K562 (cell line): ENCODE data around the gene NUFIP2. TPM values are rescaled to one million over a fixed set of nuclear protein-coding genes. Genes with fewer than 3 reads are reported as not detected.
A peak's percentile ranks its signal among the peaks of the same experiment; 100 is the strongest.

Experiments
- ATAC-seq: fragments of 200-7000 bp; cut with Tn5 transposase; 3 replicates; pipeline ENCODE4 v1.9.1; 2020; ENCODE audit warnings: moderate library complexity
- BruUV-seq: library from RNA; stranded (reverse); fragments of 400-500 nt; replicated peaks from 2 replicates; lab custom pipeline; 2021; lab: Mats Ljungman, UMichigan
- CTCF ChIA-PET: fragments of 300-600 bp; formaldehyde crosslinking; extraction: SDS; loops from one replicate; lab custom pipeline; 2021; ENCODE audit warnings: low intra/inter-chr PET ratio; lab: Yijun Ruan, JAX
- POLR2A ChIA-PET: fragments of 300-600, 350-650 bp; sonication (Branson Sonifier 250); formaldehyde crosslinking; extraction: SDS; loops from one replicate; lab custom pipeline; 2021; ENCODE audit warnings: antibody characterized with exemption, inconsistent platforms; lab: Yijun Ruan, JAX
- DNase-seq, 4 experiments: peaks; one replicate each; pipeline versions ENCODE4 v3.0.0 to v3.0.0-alpha.2; 2011 to 2018; ENCODE audit warnings: low spot score in 3 of 4, mixed read lengths in 3 of 4; ENCODE audit errors: extremely low read depth in 1 of 4
- FAIRE-seq: peaks from 2 replicates; lab custom pipeline; 2011; peaks lifted over from hg19 to GRCh38; lab: Jason Lieb, UNC
- H2AFZ ChIP-seq: 2 replicates; pipeline ENCODE4 v1.6.0; 2011; ENCODE audit warnings: low read depth, low read length, control low read depth, inconsistent platforms
- H3K27ac ChIP-seq: fragments of 200-600 bp; 3 replicates; pipeline ENCODE4 v1.8.0; 2011; ENCODE audit warnings: low read depth, mild to moderate bottlenecking, control low read depth, inconsistent platforms, low read length, moderate library complexity, mixed read lengths; ENCODE audit errors: extremely low read depth
- H3K27me3 ChIP-seq, 2 experiments: fragments of 300-600 bp in 1 of 2; 2 replicates in 1 of 2; 3 replicates in 1 of 2; pipeline versions ENCODE4 v1.6.0 to v1.8.0; 2011; ENCODE audit warnings: inconsistent platforms in 2 of 2, low read length in 2 of 2, mild to moderate bottlenecking in 1 of 2, mixed read lengths in 1 of 2, moderate library complexity in 1 of 2; ENCODE audit not compliant: control insufficient read depth in 2 of 2, insufficient read depth in 2 of 2
- H3K36me3 ChIP-seq: fragments of 300-600 bp; 3 replicates; pipeline ENCODE4 v1.8.0; 2011; ENCODE audit warnings: mild to moderate bottlenecking, low read length, inconsistent platforms; ENCODE audit not compliant: control insufficient read depth, insufficient read depth
- H3K4me1 ChIP-seq, 2 experiments: fragments of 200-600 bp in 1 of 2; replicated peaks in 1 of 2; 2 replicates in 1 of 2; 3 replicates in 1 of 2; pipeline versions ENCODE4 v1.5.1 to v1.8.0; 2011; ENCODE audit warnings: inconsistent platforms in 2 of 2, low read length in 2 of 2, mild to moderate bottlenecking in 1 of 2, mixed read lengths in 1 of 2, moderate library complexity in 1 of 2; ENCODE audit not compliant: control insufficient read depth in 2 of 2, insufficient read depth in 2 of 2
- H3K4me2 ChIP-seq: 2 replicates; pipeline ENCODE4 v1.6.1; 2011; ENCODE audit warnings: low read length, control low read depth, inconsistent platforms, mixed read lengths; ENCODE audit not compliant: insufficient read depth
- H3K4me3 ChIP-seq: fragments of 200-600 bp; sonication (generic), shearing (Covaris generic); 2 replicates; pipeline ENCODE4 v1.5.1; 2016; ENCODE audit warnings: control low read depth, inconsistent platforms
- H3K79me2 ChIP-seq: fragments of 200-600 bp; 3 replicates; pipeline ENCODE4 v1.8.0; 2011; ENCODE audit warnings: low read length, inconsistent platforms; ENCODE audit not compliant: control insufficient read depth, insufficient read depth
- H3K9ac ChIP-seq, 2 experiments: 2 replicates each; pipeline versions ENCODE4 v1.6.0 to v1.6.1; 2011; ENCODE audit warnings: low read depth in 2 of 2, low read length in 2 of 2, control low read depth in 1 of 2, inconsistent platforms in 1 of 2, mild to moderate bottlenecking in 1 of 2, mixed read lengths in 1 of 2; ENCODE audit not compliant: insufficient read depth in 1 of 2
- H3K9me1 ChIP-seq: one replicate; pipeline ENCODE4 v1.6.0; 2011; ENCODE audit warnings: inconsistent platforms, mild to moderate bottlenecking, low read length, moderate library complexity; ENCODE audit not compliant: control insufficient read depth, insufficient read depth
- H3K9me3 ChIP-seq: replicated peaks from 2 replicates; pipeline ENCODE4 v1.5.1; 2011; ENCODE audit warnings: low read depth, low read length, inconsistent platforms; ENCODE audit not compliant: control insufficient read depth, insufficient read depth
- H4K20me1 ChIP-seq: replicated peaks from 2 replicates; pipeline ENCODE4 v1.6.1; 2011; ENCODE audit warnings: low read length, inconsistent platforms, mixed read lengths; ENCODE audit not compliant: control insufficient read depth, insufficient read depth
- EZH2 ChIP-seq: IDR thresholded peaks from 2 replicates; pipeline ENCODE4 v1.6.1; 2012; ENCODE audit warnings: low read depth, mild to moderate bottlenecking, inconsistent platforms, low read length, borderline replicate concordance
- IRF2 ChIP-seq: sonication (generic); formaldehyde crosslinking; IDR thresholded peaks from 2 replicates; pipeline ENCODE4 v1.8.1; 2022; ENCODE audit warnings: mild to moderate bottlenecking, missing genetic modification reagents
- MIER1 ChIP-seq: fragments of 450-650 bp; IDR thresholded peaks from 2 replicates; pipeline ENCODE4 v1.6.1; 2016; ENCODE audit warnings: antibody characterized with exemption, mild to moderate bottlenecking, low read depth
- ZNF121 ChIP-seq: sonication (generic); formaldehyde crosslinking; conservative IDR thresholded peaks from 2 replicates; pipeline ENCODE4 v1.8.0; 2022; ENCODE audit warnings: missing genetic modification reagents
- ZNF316 ChIP-seq: fragments of 450-650 bp; IDR thresholded peaks from 2 replicates; pipeline ENCODE4 v1.6.1; 2016
- WGBS: fragments of 100-300 bp; shearing (Covaris generic); methylation state at CpG from one replicate; pipeline ENCODE4 v1.1.6; 2016; ENCODE audit warnings: low coverage, mixed read lengths; ENCODE audit not compliant: insufficient coverage; ENCODE audit errors: missing lambda C conversion rate; 5-methylcytosine and 5-hydroxymethylcytosine counted together
- in situ Hi-C: fragments of 300-500 bp; cut with MboI; formaldehyde crosslinking; loops from 4 replicates; pipeline ENCODE4 v1.15.0; 2018; ENCODE audit warnings: inconsistent platforms, mixed read lengths
- intact Hi-C: fragments of 100-400 bp; cut with micrococcal nuclease; formaldehyde crosslinking; loops from 2 replicates; pipeline ENCODE4 v1.14.2; 2022
- polyA plus RNA-seq, 8 experiments: library from polyadenylated mRNA; depleted of rRNA in 4 of 8; stranded (reverse) in 5 of 8; unstranded in 3 of 8; fragments of >200 nt; fragmentation: Nextera tagmentation in 2 of 8; fragmentation: Illumina TruSeq in 1 of 8; extraction: Ambion mirVana in 2 of 8; extraction: Trizol in 1 of 8; gene quantifications; 2 replicates each; pipeline versions ENCODE4 v1.2.1 to v1.2.3, GENCODE V29; 2011 to 2014; ENCODE audit warnings: inconsistent platforms in 1 of 8, missing spikeins in 1 of 8
- total RNA-seq, 7 experiments: library from RNA; depleted of rRNA in 6 of 7; stranded (reverse); fragments of >200 nt in 6 of 7; fragmentation: Illumina TruSeq in 2 of 7; extraction: Trizol in 2 of 7; gene quantifications; 2 replicates each; pipeline versions ENCODE4 v1.2.1 to v1.2.3, GENCODE V29; 2011 to 2021; ENCODE audit warnings: low replicate concordance in 1 of 7

NUFIP2 gene
- total and polyA plus RNA-seq, 9 of the 15 experiments (the other 6 are each of a cell fraction or from before 2014, with no cell fraction given) = 4.9 to 40.7 (median 18.5) TPM

- ATAC-seq (no peak), DNase-seq (no peak), FAIRE-seq (no peak)
- Histone ChIP-seq H4K20me1 (no peaks in the 10 kb centered on the region; the same call in 1 of the 2 replicates), H3K4me3 (no peak overlapping the region), H2AFZ (no peak overlapping the region), H3K27ac (no peak overlapping the region), H3K79me2 (no peaks in the 10 kb centered on the region), H3K36me3 (no peaks in the 10 kb centered on the region), H3K27me3 (peaks cover 6 to 7% of the 10 kb centered on the region in 2 experiments; a peak in 3 of 5 replicates), H3K9me3 (no peaks in the 10 kb centered on the region), H3K9me1 (no peaks in the 10 kb centered on the region), H3K4me2 (no peak overlapping the region), H3K4me1 (no peaks in the 10 kb centered on the region), H3K9ac (no peak overlapping the region)
- WGBS = 14% methylated on average over 6 of the region's 6 CpGs
- intact Hi-C loops = no loop called here
- CTCF ChIA-PET = no interaction called here
- in situ Hi-C loops = no loop called here
- POLR2A ChIA-PET = interaction anchor here (0.6 to 1.8 kb wide), 4 partner anchors 11 to 80 kb away, joined by 3 to 7 read pairs (median 4); partner anchors contain the start of gene NUFIP2
- TF ChIP-seq ZNF121 (CRISPR knock-in tag) (peak; percentile 71), EZH2 (no peak)
- BruUV-seq = no TSS peak
These were observed 32.3 kb upstream of the NUFIP2 start for GRCh38 chr17:29326023-29326813.

GRCh38 chr17:29322363-29322762 lies 28.4 kb upstream of the NUFIP2 start:
- ATAC-seq = no peak
- Histone ChIP-seq H3K79me2 (no peaks in the 10 kb centered on the region), H4K20me1 (no peaks in the 10 kb centered on the region), H3K36me3 (no peaks in the 10 kb centered on the region), H3K4me3 (no peak overlapping the region), H3K27me3 (peaks cover 5 to 19% of the 10 kb centered on the region in 2 experiments; a peak in 3 of 5 replicates), H3K9me1 (no peaks in the 10 kb centered on the region), H3K4me1 (no peaks in the 10 kb centered on the region; a peak in 1 of 5 replicates), H3K27ac (no peak overlapping the region), H2AFZ (no peak overlapping the region), H3K4me2 (no peak overlapping the region), H3K9me3 (no peaks in the 10 kb centered on the region), H3K9ac (no peak overlapping the region)
- 0% methylated on average over 2 of the region's 2 CpGs for WGBS
- POLR2A ChIA-PET = no interaction called here
- BruUV-seq = no TSS peak
- no peak for DNase-seq
- TF ChIP-seq MIER1 (no peak), IRF2 (CRISPR knock-in tag) (no peak), ZNF316 (peak; percentile 66)
- in situ Hi-C loops = no loop called here
- no peak for FAIRE-seq
- intact Hi-C loops = no loop called here
- CTCF ChIA-PET = no interaction called here
